Measurements from ENCODE around the gene KLRB1. TPM values are rescaled to one million over a fixed set of nuclear protein-coding genes. Genes with fewer than 3 reads are reported as not detected.
"Not testable (repeated sequence)": the region's sequence is repeated elsewhere in the genome, so short reads cannot be mapped to it uniquely, and the experiment has no call there.

The KLRB1 gene
- total and polyA plus RNA-seq, 4 donors, result 0.53 to 1.2 (median 0.96) TPM

GRCh38 chr12:9615420-9616136 is 7.9 kb upstream of the KLRB1 start (continued):
- TF ChIP-seq REST (IDR thresholded peaks at IDR 0.05) (no peak), TAF1 (conservative IDR thresholded peaks at IDR 0.05) (no peak), FOXA2 (IDR thresholded peaks at IDR 0.05) (no peak), RAD21 (IDR thresholded peaks at IDR 0.05) (no peak)

GRCh38 chr12:9610606-9611005 is 2.9 kb upstream of the KLRB1 start:
- H3K4me1 ChIP-seq (ENCODE audit: control insufficient read depth in 4 of 4, insufficient read depth in 4 of 4, low read length in 3 of 4); H3K27me3 ChIP-seq (ENCODE audit: control insufficient read depth in 4 of 4, insufficient read depth in 4 of 4, low read length in 3 of 4); DNase-seq (ENCODE audit: low spot score); H3K27ac ChIP-seq (ENCODE audit: low read depth in 1 of 2, low read length in 2 of 2); H3K9ac ChIP-seq (ENCODE audit: low read depth in 1 of 2, low read length in 2 of 2); H3K4me3 ChIP-seq (ENCODE audit: low read depth in 1 of 3, low read length in 3 of 3); H3K36me3 ChIP-seq (ENCODE audit: control insufficient read depth in 4 of 4, insufficient read depth in 3 of 4, low read depth in 1 of 4, low read length in 3 of 4); H3K9me3 ChIP-seq (ENCODE audit: control insufficient read depth in 4 of 4, low read length in 3 of 4): not testable (repeated sequence)
- 93% methylated on average over 5 of the region's 5 CpGs for WGBS

GRCh38 chr12:9606736-9607372 is 862 bp downstream of the KLRB1 start:
- H3K36me3 ChIP-seq (ENCODE audit: control insufficient read depth in 4 of 4, insufficient read depth in 3 of 4, low read depth in 1 of 4, low read length in 3 of 4), result no peaks in the 10 kb centered on the region
- 90% methylated on average over 4 of the region's 4 CpGs for WGBS
- no peak for DNase-seq (ENCODE audit: low spot score)
- TF ChIP-seq HNF4G (IDR thresholded peaks at IDR 0.05), result no peak
- TF ChIP-seq CTCF (IDR thresholded peaks at IDR 0.05; ENCODE audit: low read depth, low read length, missing input control), result no peak
- TF ChIP-seq MAX (IDR thresholded peaks at IDR 0.05), result no peak
- TF ChIP-seq FOXA2 (IDR thresholded peaks at IDR 0.05), result no peak
- TF ChIP-seq RXRA (IDR thresholded peaks at IDR 0.05), result no peak
- no peak for TF ChIP-seq ATF3 (IDR thresholded peaks at IDR 0.05)
- TF ChIP-seq YY1 (IDR thresholded peaks at IDR 0.05), result no peak
- TF ChIP-seq HNF4A (conservative IDR thresholded peaks at IDR 0.05), result no peak
- no peak for TF ChIP-seq FOXA1 (IDR thresholded peaks at IDR 0.05)
- no peak for TF ChIP-seq REST (IDR thresholded peaks at IDR 0.05)
- TF ChIP-seq RAD21 (IDR thresholded peaks at IDR 0.05), result no peak
- no peak for TF ChIP-seq SP1 (IDR thresholded peaks at IDR 0.05)
- no peak for TF ChIP-seq ZBTB33 (IDR thresholded peaks at IDR 0.05)
- no peak for TF ChIP-seq NR2F2 (IDR thresholded peaks at IDR 0.05)
- TF ChIP-seq EGR1 (IDR thresholded peaks at IDR 0.05; ENCODE audit: low read depth in 2 of 2), result no peak
- no peak for TF ChIP-seq JUND (IDR thresholded peaks at IDR 0.05)
- no peak for TF ChIP-seq GABPA (IDR thresholded peaks at IDR 0.05 in 1 of 2, conservative IDR thresholded peaks at IDR 0.05 in 1 of 2)
- no peak overlapping the region for H3K27ac ChIP-seq (ENCODE audit: low read depth in 1 of 2, low read length in 2 of 2)
- no peak overlapping the region for H3K4me3 ChIP-seq (ENCODE audit: low read depth in 1 of 3, low read length in 3 of 3)
- no peaks in the 10 kb centered on the region for H3K9me3 ChIP-seq (ENCODE audit: control insufficient read depth in 4 of 4, low read length in 3 of 4)
- no peaks in the 10 kb centered on the region for H3K27me3 ChIP-seq (ENCODE audit: control insufficient read depth in 4 of 4, insufficient read depth in 4 of 4, low read length in 3 of 4)
- H3K4me1 ChIP-seq (ENCODE audit: control insufficient read depth in 4 of 4, insufficient read depth in 4 of 4, low read length in 3 of 4), result no peaks in the 10 kb centered on the region
- H3K9ac ChIP-seq (ENCODE audit: low read depth in 1 of 2, low read length in 2 of 2), result peak overlapping the region in 1 of 2 donors; percentile 49
